LNCaP clone FGC (cell line): ENCODE measurements around the gene TXNDC2.
A peak's percentile ranks its signal among the peaks of the same experiment; 100 is the strongest.
"Not testable (repeated sequence)": the region's sequence is repeated elsewhere in the genome, so short reads cannot be mapped to it uniquely, and the experiment has no call there.

Source experiments
- DNase-seq: peaks from one replicate; pipeline ENCODE4 v3.0.0-alpha.2; 2011; ENCODE audit warnings: low read depth
- H3K4me3 ChIP-seq: 2 replicates; pipeline ENCODE4 v1.5.1; 2011; ENCODE audit warnings: mild to moderate bottlenecking, low read depth, low read length, control low read depth
- CTCF ChIP-seq: IDR thresholded peaks from 2 replicates; pipeline ENCODE4 v1.5.1; 2012; ENCODE audit warnings: mild to moderate bottlenecking; ENCODE audit not compliant: control insufficient read depth, insufficient read depth; ENCODE audit errors: extremely low read depth

Gene TXNDC2

GRCh38 chr18:9894454-9895068, 8.8 kb downstream of the TXNDC2 start:
- DNase-seq: no peak
- TF ChIP-seq CTCF: no peak
- no peak overlapping the region for H3K4me3 ChIP-seq

- H3K4me3 ChIP-seq: no peak overlapping the region
- TF ChIP-seq CTCF: no peak
These were observed 11.4 kb downstream of the TXNDC2 start for GRCh38 chr18:9897129-9897528.

GRCh38 chr18:9897787-9898291, 12.1 kb downstream of the TXNDC2 start:
- H3K4me3 ChIP-seq, DNase-seq: not testable (repeated sequence)

More at GRCh38 chr18:9897129-9897528, 11.4 kb downstream of the TXNDC2 start:
- DNase-seq: no peak

- no peak overlapping the region for H3K4me3 ChIP-seq
- no peak for TF ChIP-seq CTCF
- DNase-seq: peak; percentile 54
These were observed 13.2 kb downstream of the TXNDC2 start for GRCh38 chr18:9898792-9899549.

- H3K4me3 ChIP-seq, DNase-seq: not testable (repeated sequence)
These were observed 13.8 kb downstream of the TXNDC2 start for GRCh38 chr18:9899550-9899930.

- no peak overlapping the region for H3K4me3 ChIP-seq
- no peak for TF ChIP-seq CTCF
These were observed 14.9 kb downstream of the TXNDC2 start for GRCh38 chr18:9900699-9901098.

GRCh38 chr18:9901377-9901776, 15.6 kb downstream of the TXNDC2 start:
- no peak overlapping the region for H3K4me3 ChIP-seq
- no peak for DNase-seq
- no peak for TF ChIP-seq CTCF

More at GRCh38 chr18:9900699-9901098, 14.9 kb downstream of the TXNDC2 start:
- no peak for DNase-seq

GRCh38 chr18:9902264-9902663, 16.5 kb downstream of the TXNDC2 start:
- H3K4me3 ChIP-seq, DNase-seq: not testable (repeated sequence)
